HEK293T (cell line): ENCODE results near the gene CEP76.

ENCODE experiments used
- CTCF ChIA-PET: fragments of 350-600 bp; formaldehyde crosslinking; extraction: SDS; loops from one replicate; lab custom pipeline; 2021; ENCODE audit warnings: antibody characterized with exemption, inconsistent platforms; lab: Yijun Ruan, JAX
- POLR2A ChIA-PET: fragments of 350-600 bp; formaldehyde crosslinking; extraction: SDS; loops from one replicate; lab custom pipeline; 2020; ENCODE audit warnings: antibody characterized with exemption, inconsistent platforms; lab: Yijun Ruan, JAX
- DNase-seq: peaks from one replicate; pipeline ENCODE4 v3.0.0; 2012; ENCODE audit warnings: mixed read lengths; ENCODE audit errors: extremely low spot score
- ARNT ChIP-seq: fragments of 450-650 bp; IDR thresholded peaks from 2 replicates; pipeline ENCODE4 v1.6.1; 2017; ENCODE audit warnings: mild to moderate bottlenecking
- BHLHE40 ChIP-seq: fragments of 450-650 bp; IDR thresholded peaks from 2 replicates; pipeline ENCODE4 v1.6.1; 2016; ENCODE audit warnings: mild to moderate bottlenecking, moderate library complexity, borderline replicate concordance
- CTBP1 ChIP-seq: fragments of 450-650 bp; IDR thresholded peaks from 2 replicates; pipeline ENCODE4 v1.6.1; 2016; ENCODE audit warnings: borderline replicate concordance
- ELF4 ChIP-seq: fragments of 450-650 bp; IDR thresholded peaks from 2 replicates; pipeline ENCODE4 v1.6.1; 2017; ENCODE audit warnings: antibody characterized with exemption
- FOXA1 ChIP-seq: fragments of 450-650 bp; IDR thresholded peaks from 2 replicates; pipeline ENCODE4 v1.6.1; 2016; ENCODE audit warnings: mild to moderate bottlenecking
- FOXK2 ChIP-seq: fragments of 450-650 bp; IDR thresholded peaks from 2 replicates; pipeline ENCODE4 v1.6.1; 2016; ENCODE audit warnings: mild to moderate bottlenecking
- FOXM1 ChIP-seq: fragments of 450-650 bp; IDR thresholded peaks from 2 replicates; pipeline ENCODE4 v1.6.1; 2017; ENCODE audit warnings: mild to moderate bottlenecking, borderline replicate concordance
- HDGF ChIP-seq: fragments of 450-650 bp; IDR thresholded peaks from 2 replicates; pipeline ENCODE4 v1.6.1; 2017; ENCODE audit warnings: antibody characterized with exemption, borderline replicate concordance
- L3MBTL2 ChIP-seq: fragments of 450-650 bp; conservative IDR thresholded peaks from 2 replicates; pipeline ENCODE4 v1.6.1; 2016; ENCODE audit warnings: mild to moderate bottlenecking
- LEF1 ChIP-seq: fragments of 450-650 bp; IDR thresholded peaks from 2 replicates; pipeline ENCODE4 v1.6.1; 2017; ENCODE audit warnings: mild to moderate bottlenecking, borderline replicate concordance
- NFRKB ChIP-seq: fragments of 450-650 bp; IDR thresholded peaks from 2 replicates; pipeline ENCODE4 v1.6.1; 2016; ENCODE audit warnings: mild to moderate bottlenecking, moderate library complexity
- SP1 ChIP-seq: fragments of 450-650 bp; IDR thresholded peaks from 2 replicates; pipeline ENCODE4 v1.6.1; 2017
- SUZ12 ChIP-seq: fragments of 450-650 bp; IDR thresholded peaks from 2 replicates; pipeline ENCODE4 v1.6.1; 2016; ENCODE audit warnings: mild to moderate bottlenecking
- TARDBP ChIP-seq: fragments of 450-650 bp; IDR thresholded peaks from 2 replicates; pipeline ENCODE4 v1.6.1; 2016
- ZNF384 ChIP-seq: fragments of 450-650 bp; IDR thresholded peaks from 2 replicates; pipeline ENCODE4 v1.6.1; 2016
- TF ChIP-seq, protein P1 (sequence below): fragments of 450-650 bp; IDR thresholded peaks from 2 replicates; pipeline ENCODE4 v1.6.1; 2016

Gene CEP76

DNA sequence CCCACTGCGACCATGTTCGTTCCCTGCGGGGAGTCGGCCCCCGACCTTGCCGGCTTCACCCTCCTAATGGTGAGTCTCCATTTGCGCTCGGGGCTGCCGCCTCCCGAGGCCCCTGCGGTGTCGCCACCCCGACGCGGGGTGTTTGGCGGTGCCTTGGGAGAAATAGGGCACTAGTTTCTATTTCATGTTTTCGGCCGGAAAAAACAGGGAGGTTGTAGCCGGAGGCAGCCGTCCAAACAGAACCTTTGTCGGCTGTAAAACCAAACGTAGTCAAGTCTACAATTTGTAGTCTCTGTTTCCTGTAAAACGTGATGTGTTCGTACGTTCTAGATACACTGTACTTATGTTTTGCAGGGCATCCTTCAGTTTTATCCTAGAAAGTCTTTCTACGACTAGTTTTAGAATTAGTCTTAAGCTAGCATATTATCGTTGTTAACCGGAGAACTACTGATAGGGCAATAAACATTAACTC lies 609 bp upstream of the CEP76 start:
- CTCF ChIA-PET, result no interaction called here
- TF ChIP-seq, protein P1, sequence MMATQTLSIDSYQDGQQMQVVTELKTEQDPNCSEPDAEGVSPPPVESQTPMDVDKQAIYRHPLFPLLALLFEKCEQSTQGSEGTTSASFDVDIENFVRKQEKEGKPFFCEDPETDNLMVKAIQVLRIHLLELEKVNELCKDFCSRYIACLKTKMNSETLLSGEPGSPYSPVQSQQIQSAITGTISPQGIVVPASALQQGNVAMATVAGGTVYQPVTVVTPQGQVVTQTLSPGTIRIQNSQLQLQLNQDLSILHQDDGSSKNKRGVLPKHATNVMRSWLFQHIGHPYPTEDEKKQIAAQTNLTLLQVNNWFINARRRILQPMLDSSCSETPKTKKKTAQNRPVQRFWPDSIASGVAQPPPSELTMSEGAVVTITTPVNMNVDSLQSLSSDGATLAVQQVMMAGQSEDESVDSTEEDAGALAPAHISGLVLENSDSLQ, result no peak
- peak; percentile 25; the same call in 1 of the 2 replicates for TF ChIP-seq ELF4
- POLR2A ChIA-PET, result interaction anchor here (1.1 kb wide), 1 partner anchor 8 kb away, joined by 3 read pairs; no protein-coding TSS in a partner anchor
- DNase-seq, result no peak

DNA sequence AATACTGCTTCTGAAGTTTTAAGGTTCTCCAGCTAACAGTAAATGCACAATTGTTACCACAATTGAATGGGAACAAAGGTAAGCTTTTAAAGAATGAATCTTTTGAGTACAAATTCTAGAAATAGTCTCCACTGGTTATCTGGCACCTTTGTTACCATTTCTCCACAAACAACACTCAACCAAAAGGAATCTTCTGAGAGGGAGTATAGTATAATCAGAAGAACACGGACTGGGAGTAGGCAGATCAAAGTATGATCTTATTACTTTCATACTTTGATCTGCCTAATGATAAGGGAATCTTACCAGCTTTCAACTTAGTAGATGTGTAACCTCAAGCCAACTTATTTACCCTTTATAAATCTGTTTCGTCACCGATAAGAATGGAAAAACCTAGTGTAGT lies 1.4 kb downstream of the CEP76 start:
- DNase-seq, result no peak
- POLR2A ChIA-PET, result interaction anchor here (0.8 kb wide), 1 partner anchor 324 kb away, joined by 3 read pairs; the partner anchor contains the start of gene AFG3L2
- CTCF ChIA-PET, result no interaction called here
- no peak for TF ChIP-seq TARDBP
- no peak for TF ChIP-seq SUZ12
- no peak for TF ChIP-seq HDGF
- TF ChIP-seq ARNT, result no peak
- no peak for TF ChIP-seq SP1
- TF ChIP-seq BHLHE40, result no peak
- no peak for TF ChIP-seq NFRKB
- TF ChIP-seq FOXK2, result no peak
- TF ChIP-seq L3MBTL2, result no peak
- TF ChIP-seq FOXM1, result no peak
- TF ChIP-seq LEF1, result no peak
- TF ChIP-seq CTBP1, result no peak
- no peak for TF ChIP-seq ELF4
- no peak for TF ChIP-seq ZNF384
- no peak for TF ChIP-seq FOXA1

- DNase-seq, result no peak
- TF ChIP-seq CTBP1, result no peak
- CTCF ChIA-PET, result no interaction called here
- POLR2A ChIA-PET, result no interaction called here
Observed at GRCh38 chr18:12699747-12700146, 2.8 kb downstream of the CEP76 start.

GRCh38 chr18:12694032-12694431 lies 8.5 kb downstream of the CEP76 start:
- POLR2A ChIA-PET, result no interaction called here

GRCh38 chr18:12692206-12692605 lies 10.3 kb downstream of the CEP76 start:
- ChIA-PET POLR2A (no interaction called here), CTCF (interaction anchor here (0.6 kb wide), 1 partner anchor 11 kb away, joined by 5 read pairs; no protein-coding TSS in a partner anchor)
- TF ChIP-seq FOXA1 (no peak), LEF1 (no peak), HDGF (no peak), SUZ12 (no peak), FOXM1 (no peak), CTBP1 (no peak), TARDBP (no peak), ARNT (no peak), ZNF384 (no peak), ELF4 (no peak), L3MBTL2 (no peak), NFRKB (no peak), BHLHE40 (no peak), FOXK2 (no peak), SP1 (no peak)
- TF ChIP-seq, protein P1, result no peak
- no peak for DNase-seq

More at GRCh38 chr18:12694032-12694431, 8.5 kb downstream of the CEP76 start:
- CTCF ChIA-PET, result interaction anchor here (0.7 kb wide), 1 partner anchor 551 kb away, joined by 3 read pairs; no protein-coding TSS in a partner anchor
- no peak for DNase-seq
- no peak for TF ChIP-seq BHLHE40
- TF ChIP-seq FOXM1, result no peak
- no peak for TF ChIP-seq ARNT
- TF ChIP-seq NFRKB, result no peak
- no peak for TF ChIP-seq LEF1
- no peak for TF ChIP-seq ELF4
- TF ChIP-seq CTBP1, result no peak
- TF ChIP-seq TARDBP, result no peak
- no peak for TF ChIP-seq L3MBTL2
- TF ChIP-seq HDGF, result no peak
- TF ChIP-seq ZNF384, result no peak
- no peak for TF ChIP-seq FOXA1
- TF ChIP-seq SUZ12, result no peak
- no peak for TF ChIP-seq SP1
- TF ChIP-seq, protein P1, result no peak
- TF ChIP-seq FOXK2, result no peak

GRCh38 chr18:12689256-12689850 lies 13.2 kb downstream of the CEP76 start:
- TF ChIP-seq SP1 (no peak), ARNT (no peak), NFRKB (no peak), CTBP1 (no peak), SUZ12 (no peak), ZNF384 (no peak), ELF4 (no peak), HDGF (no peak), LEF1 (no peak), FOXK2 (no peak), FOXA1 (no peak), TARDBP (no peak), FOXM1 (no peak), L3MBTL2 (no peak), BHLHE40 (no peak)
- TF ChIP-seq, protein P1, result no peak
- ChIA-PET CTCF (no interaction called here), POLR2A (no interaction called here)
- DNase-seq, result no peak
